ENCODE measurements around the gene SUSD1. TPM values are rescaled to one million over a fixed set of nuclear protein-coding genes. Genes with fewer than 3 reads are reported as not detected.

The SUSD1 gene
- polyA plus RNA-seq, 3 donors, result 31.7 to 41.4 (median 31.8) TPM

- no peak for DNase-seq (ENCODE audit: low read depth in 3 of 3, low spot score in 2 of 3)
These were observed 130.2 kb downstream of the SUSD1 start for GRCh38 chr9:112044881-112045280.

- no peak for DNase-seq (ENCODE audit: low read depth in 3 of 3, low spot score in 2 of 3)
These were observed 130.9 kb downstream of the SUSD1 start for GRCh38 chr9:112044186-112044585.

GRCh38 chr9:112043423-112043822, 131.7 kb downstream of the SUSD1 start:
- no peak for DNase-seq (ENCODE audit: low read depth in 3 of 3, low spot score in 2 of 3)

GRCh38 chr9:112042769-112043168, 132.3 kb downstream of the SUSD1 start:
- no peak for DNase-seq (ENCODE audit: low read depth in 3 of 3, low spot score in 2 of 3)

- DNase-seq (ENCODE audit: low read depth in 3 of 3, low spot score in 2 of 3), result no peak
These were observed 132.9 kb downstream of the SUSD1 start for GRCh38 chr9:112042244-112042638.

GRCh38 chr9:112041536-112042243, 133.4 kb downstream of the SUSD1 start:
- no peak for DNase-seq (ENCODE audit: low read depth in 3 of 3, low spot score in 2 of 3)

GRCh38 chr9:112041199-112041535, 133.9 kb downstream of the SUSD1 start:
- DNase-seq (ENCODE audit: low read depth in 3 of 3, low spot score in 2 of 3), result no peak

- no peak for DNase-seq (ENCODE audit: low read depth in 3 of 3, low spot score in 2 of 3)
These were observed 137.1 kb downstream of the SUSD1 start for GRCh38 chr9:112038017-112038408.

GRCh38 chr9:112037281-112038016, 137.6 kb downstream of the SUSD1 start:
- DNase-seq (ENCODE audit: low read depth in 3 of 3, low spot score in 2 of 3), result no peak

- no peak for DNase-seq (ENCODE audit: low read depth in 3 of 3, low spot score in 2 of 3)
These were observed 139.8 kb downstream of the SUSD1 start for GRCh38 chr9:112035166-112035826.

- DNase-seq (ENCODE audit: low read depth in 3 of 3, low spot score in 2 of 3), result no peak
These were observed 140.9 kb downstream of the SUSD1 start for GRCh38 chr9:112034216-112034611.

GRCh38 chr9:112033237-112034215, 141.6 kb downstream of the SUSD1 start:
- no peak for DNase-seq (ENCODE audit: low read depth in 3 of 3, low spot score in 2 of 3)

GRCh38 chr9:112032743-112033142, 142.4 kb downstream of the SUSD1 start:
- no peak for DNase-seq (ENCODE audit: low read depth in 3 of 3, low spot score in 2 of 3)

- no peak for DNase-seq (ENCODE audit: low read depth in 3 of 3, low spot score in 2 of 3)
These were observed 143.1 kb downstream of the SUSD1 start for GRCh38 chr9:112032009-112032408.

- no peak for DNase-seq (ENCODE audit: low read depth in 3 of 3, low spot score in 2 of 3)
These were observed 143.7 kb downstream of the SUSD1 start for GRCh38 chr9:112031400-112031799.

- DNase-seq (ENCODE audit: low read depth in 3 of 3, low spot score in 2 of 3), result no peak
These were observed 145.1 kb downstream of the SUSD1 start for GRCh38 chr9:112029921-112030444.

GRCh38 chr9:112028242-112029221, 146.6 kb downstream of the SUSD1 start:
- DNase-seq (ENCODE audit: low read depth in 3 of 3, low spot score in 2 of 3), result no peak

GRCh38 chr9:112025850-112026249, 149.2 kb downstream of the SUSD1 start:
- no peak for DNase-seq (ENCODE audit: low read depth in 3 of 3, low spot score in 2 of 3)

GRCh38 chr9:112021742-112022141, 153.4 kb downstream of the SUSD1 start:
- no peak for DNase-seq (ENCODE audit: low read depth in 3 of 3, low spot score in 2 of 3)

Data from right renal cortex interstitium (tissue), 3 donors.